Measurements from ENCODE around the gene CD4. TPM values are rescaled to one million over a fixed set of nuclear protein-coding genes. Genes with fewer than 3 reads are reported as not detected.
A peak's percentile ranks its signal among the peaks of the same experiment; 100 is the strongest.

CD4 gene
- total and polyA plus RNA-seq, 10 of the 15 experiments (the other 5 are each of a cell fraction or from before 2014, with no cell fraction given), result 0.24 to 1.6 (median 0.69) TPM

DNA sequence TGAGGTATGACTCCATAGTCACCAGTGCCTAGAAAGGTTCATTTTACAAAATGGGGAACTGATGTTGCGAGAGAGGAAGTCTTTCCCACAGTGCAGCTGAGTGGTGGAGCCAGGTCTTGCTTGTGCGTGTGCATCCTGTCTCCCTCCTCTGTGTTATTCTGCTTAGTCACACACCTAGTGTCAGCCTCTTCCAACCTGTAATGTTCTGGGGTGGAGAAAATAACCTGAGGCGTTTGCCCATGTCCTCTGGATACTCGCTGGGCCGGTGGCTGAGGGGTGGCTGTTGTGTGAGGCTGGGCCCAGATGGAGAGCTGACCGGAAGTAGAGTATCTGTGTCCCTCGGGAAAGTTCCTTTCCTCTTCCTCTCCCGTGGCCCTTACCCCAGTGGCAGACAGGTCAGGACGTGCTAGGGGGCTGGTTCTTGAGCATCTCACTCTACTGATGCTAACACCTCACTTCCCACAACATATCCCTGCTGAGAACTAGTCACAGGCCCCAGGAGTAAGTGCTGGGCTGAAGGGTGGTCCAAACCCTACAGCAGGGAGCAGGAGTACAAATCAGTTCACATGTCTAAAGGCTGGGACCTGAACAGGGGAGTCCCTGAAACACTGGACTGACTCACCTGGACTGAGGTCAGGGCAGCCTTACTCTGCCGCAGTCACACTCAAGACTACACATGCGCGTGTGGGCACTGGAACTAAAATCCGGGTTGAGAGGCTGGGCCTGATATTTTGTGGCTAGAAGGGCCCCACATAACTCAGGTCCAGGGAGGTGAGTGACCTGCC, 43.4 kb upstream of the CD4 start (continued):
- TF ChIP-seq, protein P1, sequence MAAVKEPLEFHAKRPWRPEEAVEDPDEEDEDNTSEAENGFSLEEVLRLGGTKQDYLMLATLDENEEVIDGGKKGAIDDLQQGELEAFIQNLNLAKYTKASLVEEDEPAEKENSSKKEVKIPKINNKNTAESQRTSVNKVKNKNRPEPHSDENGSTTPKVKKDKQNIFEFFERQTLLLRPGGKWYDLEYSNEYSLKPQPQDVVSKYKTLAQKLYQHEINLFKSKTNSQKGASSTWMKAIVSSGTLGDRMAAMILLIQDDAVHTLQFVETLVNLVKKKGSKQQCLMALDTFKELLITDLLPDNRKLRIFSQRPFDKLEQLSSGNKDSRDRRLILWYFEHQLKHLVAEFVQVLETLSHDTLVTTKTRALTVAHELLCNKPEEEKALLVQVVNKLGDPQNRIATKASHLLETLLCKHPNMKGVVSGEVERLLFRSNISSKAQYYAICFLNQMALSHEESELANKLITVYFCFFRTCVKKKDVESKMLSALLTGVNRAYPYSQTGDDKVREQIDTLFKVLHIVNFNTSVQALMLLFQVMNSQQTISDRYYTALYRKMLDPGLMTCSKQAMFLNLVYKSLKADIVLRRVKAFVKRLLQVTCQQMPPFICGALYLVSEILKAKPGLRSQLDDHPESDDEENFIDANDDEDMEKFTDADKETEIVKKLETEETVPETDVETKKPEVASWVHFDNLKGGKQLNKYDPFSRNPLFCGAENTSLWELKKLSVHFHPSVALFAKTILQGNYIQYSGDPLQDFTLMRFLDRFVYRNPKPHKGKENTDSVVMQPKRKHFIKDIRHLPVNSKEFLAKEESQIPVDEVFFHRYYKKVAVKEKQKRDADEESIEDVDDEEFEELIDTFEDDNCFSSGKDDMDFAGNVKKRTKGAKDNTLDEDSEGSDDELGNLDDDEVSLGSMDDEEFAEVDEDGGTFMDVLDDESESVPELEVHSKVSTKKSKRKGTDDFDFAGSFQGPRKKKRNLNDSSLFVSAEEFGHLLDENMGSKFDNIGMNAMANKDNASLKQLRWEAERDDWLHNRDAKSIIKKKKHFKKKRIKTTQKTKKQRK (IDR thresholded peaks at IDR 0.05; ENCODE audit: low read depth, low read length), result no peak
- TF ChIP-seq ESRRA (IDR thresholded peaks at IDR 0.05; ENCODE audit: low read length) (no peak), IKZF2 (IDR thresholded peaks at IDR 0.05) (no peak), TCF3 (IDR thresholded peaks at IDR 0.05; ENCODE audit: borderline replicate concordance, insufficient read depth, low read depth, low read length) (no peak), ZNF217 (IDR thresholded peaks at IDR 0.05) (no peak), RUNX3 (IDR thresholded peaks at IDR 0.05; ENCODE audit: low read length) (peak; percentile 43), TARDBP (IDR thresholded peaks at IDR 0.05; ENCODE audit: borderline replicate concordance) (no peak), STAT1 (conservative IDR thresholded peaks at IDR 0.05) (no peak)
- TF ChIP-seq, protein P2, sequence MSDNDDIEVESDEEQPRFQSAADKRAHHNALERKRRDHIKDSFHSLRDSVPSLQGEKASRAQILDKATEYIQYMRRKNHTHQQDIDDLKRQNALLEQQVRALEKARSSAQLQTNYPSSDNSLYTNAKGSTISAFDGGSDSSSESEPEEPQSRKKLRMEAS (IDR thresholded peaks at IDR 0.05; ENCODE audit: low read depth, low read length), result no peak

DNA sequence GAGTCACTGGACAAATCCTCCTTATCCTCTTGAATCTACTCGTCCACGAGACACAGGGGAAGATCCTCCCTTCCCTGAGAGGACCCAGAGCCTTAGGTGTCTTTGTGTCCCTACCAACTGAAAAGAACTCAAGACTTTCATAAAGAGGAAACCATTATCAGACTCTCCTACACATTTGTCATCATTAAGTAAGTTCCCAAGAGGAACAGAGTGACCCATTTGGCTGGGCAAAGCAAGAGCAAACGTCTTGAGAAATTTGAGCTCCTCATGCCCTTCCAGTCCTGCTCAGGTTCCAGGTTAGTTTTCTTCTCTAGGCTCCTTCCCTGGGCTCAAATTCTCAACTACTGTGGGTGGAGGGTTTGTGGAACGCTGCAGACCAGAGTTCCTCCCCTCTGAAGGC, 42.1 kb upstream of the CD4 start:
- no TSS peak for BruUV-seq (replicated peaks)
- ChIA-PET POLR2A (no interaction called here), RAD21 (ENCODE audit: unreplicated experiment) (no interaction called here), CTCF (interaction anchor here (0.6 to 1.3 kb wide), 2 partner anchors 10 to 12 kb away, joined by 3 read pairs; no protein-coding TSS in a partner anchor), SMC1A (ENCODE audit: uncharacterized antibody, unreplicated experiment) (no interaction called here)
- Histone ChIP-seq H4K20me1 (ENCODE audit: control insufficient read depth, insufficient read depth) (no peaks in the 10 kb centered on the region), H3K9ac (ENCODE audit: control insufficient read depth, insufficient read depth, low read length) (no peak overlapping the region), H3K4me3 (no peak overlapping the region), H3K27me3 (replicated peaks in 1 of 2; ENCODE audit: control insufficient read depth in 2 of 2, insufficient read depth in 2 of 2, low read length in 1 of 2) (no peaks in the 10 kb centered on the region), H3K9me3 (replicated peaks; ENCODE audit: control insufficient read depth, insufficient read depth, low read length) (peaks cover 5% of the 10 kb centered on the region), H2AFZ (ENCODE audit: control insufficient read depth, low read depth, low read length) (no peak overlapping the region), H3K4me1 (ENCODE audit: control insufficient read depth, insufficient read depth, low read length) (peaks cover 20% of the 10 kb centered on the region), H3K36me3 (ENCODE audit: control insufficient read depth in 2 of 2, insufficient read depth in 2 of 2, low read length in 1 of 2) (peaks cover 6 to 14% of the 10 kb centered on the region in 2 experiments; a peak in 3 of 4 replicates), H3K4me2 (ENCODE audit: control insufficient read depth, insufficient read depth) (no peak overlapping the region), H3K27ac (ENCODE audit: control insufficient read depth, insufficient read depth) (no peak overlapping the region), H3K79me2 (ENCODE audit: control insufficient read depth, insufficient read depth, low read length) (peaks cover 7% of the 10 kb centered on the region)
- in situ Hi-C loops (cut with MboI) (no loop called here), intact Hi-C loops (cut with micrococcal nuclease; ENCODE audit: unreplicated experiment) (no loop called here)
- ATAC-seq (no peak), DNase-seq (ENCODE audit: low read depth, low spot score) (no peak), FAIRE-seq (no peak)
- 88% methylated on average over 4 of the region's 4 CpGs for WGBS (ENCODE audit: insufficient coverage, insufficient replicate concordance, low lambda C conversion rate, missing lambda C conversion rate)
- no peak for TF ChIP-seq RBBP5 (conservative IDR thresholded peaks at IDR 0.05)
- TF ChIP-seq POU2F2 (IDR thresholded peaks at IDR 0.05; ENCODE audit: borderline replicate concordance, low read depth, low read length), result no peak
- no peak for TF ChIP-seq SMAD1 (IDR thresholded peaks at IDR 0.05; ENCODE audit: low read depth, partially characterized antibody)
- TF ChIP-seq, protein P3, sequence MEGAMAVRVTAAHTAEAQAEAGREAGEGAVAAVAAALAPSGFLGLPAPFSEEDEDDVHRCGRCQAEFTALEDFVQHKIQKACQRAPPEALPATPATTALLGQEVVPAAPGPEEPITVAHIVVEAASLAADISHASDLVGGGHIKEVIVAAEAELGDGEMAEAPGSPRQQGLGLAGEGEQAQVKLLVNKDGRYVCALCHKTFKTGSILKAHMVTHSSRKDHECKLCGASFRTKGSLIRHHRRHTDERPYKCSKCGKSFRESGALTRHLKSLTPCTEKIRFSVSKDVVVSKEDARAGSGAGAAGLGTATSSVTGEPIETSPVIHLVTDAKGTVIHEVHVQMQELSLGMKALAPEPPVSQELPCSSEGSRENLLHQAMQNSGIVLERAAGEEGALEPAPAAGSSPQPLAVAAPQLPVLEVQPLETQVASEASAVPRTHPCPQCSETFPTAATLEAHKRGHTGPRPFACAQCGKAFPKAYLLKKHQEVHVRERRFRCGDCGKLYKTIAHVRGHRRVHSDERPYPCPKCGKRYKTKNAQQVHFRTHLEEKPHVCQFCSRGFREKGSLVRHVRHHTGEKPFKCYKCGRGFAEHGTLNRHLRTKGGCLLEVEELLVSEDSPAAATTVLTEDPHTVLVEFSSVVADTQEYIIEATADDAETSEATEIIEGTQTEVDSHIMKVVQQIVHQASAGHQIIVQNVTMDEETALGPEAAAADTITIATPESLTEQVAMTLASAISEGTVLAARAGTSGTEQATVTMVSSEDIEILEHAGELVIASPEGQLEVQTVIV (IDR thresholded peaks at IDR 0.05; ENCODE audit: borderline replicate concordance, partially characterized antibody), result no peak
- no peak for TF ChIP-seq BMI1 (IDR thresholded peaks at IDR 0.05; ENCODE audit: borderline replicate concordance)
- no peak for TF ChIP-seq KLF5 (IDR thresholded peaks at IDR 0.05; ENCODE audit: partially characterized antibody)
- no peak for TF ChIP-seq ETV6 (conservative IDR thresholded peaks at IDR 0.05 in 1 of 2, IDR thresholded peaks at IDR 0.05 in 1 of 2; ENCODE audit: borderline replicate concordance in 1 of 2, low read depth in 1 of 2)
- no peak for TF ChIP-seq CEBPB (IDR thresholded peaks at IDR 0.05; ENCODE audit: borderline replicate concordance in 1 of 2, low read depth in 2 of 2, low read length in 2 of 2)
- TF ChIP-seq RUNX3 (IDR thresholded peaks at IDR 0.05; ENCODE audit: low read length), result no peak

Data from GM12878 (cell line).